IPS-NIHi11 (cell line): ENCODE measurements around the gene DDX51.
"Not testable (repeated sequence)": the region's sequence is repeated elsewhere in the genome, so short reads cannot be mapped to it uniquely, and the experiment has no call there.

ENCODE experiments used
- DNase-seq: peaks from one replicate; pipeline ENCODE4 v3.0.0; 2012; ENCODE audit warnings: mixed read lengths, low spot score

The DDX51 gene

DNA sequence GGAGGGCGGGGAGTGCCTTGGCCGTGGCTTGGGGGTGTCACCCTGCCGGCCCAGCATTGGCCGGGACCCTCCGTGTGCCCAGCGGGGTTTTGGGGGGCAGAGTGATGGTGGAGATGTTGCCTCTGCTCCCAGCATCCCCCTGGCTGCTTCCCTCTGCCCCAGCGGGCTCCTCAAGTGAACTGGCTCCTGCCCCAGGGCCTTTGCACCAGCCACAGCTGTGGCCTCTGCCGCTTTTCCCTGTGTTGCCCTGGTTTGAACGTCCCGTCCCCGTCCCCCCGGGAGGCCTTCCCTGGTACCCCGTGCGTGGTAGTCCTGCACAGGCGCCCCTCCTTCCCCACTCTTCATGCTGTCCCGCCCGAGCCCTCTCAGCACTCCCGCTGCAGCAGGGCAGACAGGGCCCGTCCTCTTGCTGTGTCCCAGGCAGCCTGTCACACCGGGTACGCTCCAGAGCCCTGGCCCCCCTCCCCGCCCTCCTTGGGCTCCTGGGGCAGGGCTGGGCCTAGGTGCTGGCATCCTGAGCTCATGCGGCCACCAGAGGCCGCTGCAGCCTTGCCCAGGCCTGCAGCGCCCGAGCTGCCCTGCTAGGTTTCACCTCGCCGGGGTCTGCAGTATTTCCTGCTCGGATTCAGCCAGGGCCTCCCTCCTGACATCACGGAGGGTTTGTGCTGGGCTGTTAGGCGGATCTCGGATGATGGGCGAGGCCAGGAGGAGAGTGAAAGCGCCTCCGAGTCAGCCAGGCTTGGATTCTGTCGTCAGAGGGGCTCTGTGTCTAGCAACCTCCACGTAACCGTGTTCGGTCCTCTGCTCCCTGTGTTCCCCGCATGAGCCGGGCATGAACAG, 9.6 kb upstream of the DDX51 start:
- DNase-seq, result peak; percentile 98

DNA sequence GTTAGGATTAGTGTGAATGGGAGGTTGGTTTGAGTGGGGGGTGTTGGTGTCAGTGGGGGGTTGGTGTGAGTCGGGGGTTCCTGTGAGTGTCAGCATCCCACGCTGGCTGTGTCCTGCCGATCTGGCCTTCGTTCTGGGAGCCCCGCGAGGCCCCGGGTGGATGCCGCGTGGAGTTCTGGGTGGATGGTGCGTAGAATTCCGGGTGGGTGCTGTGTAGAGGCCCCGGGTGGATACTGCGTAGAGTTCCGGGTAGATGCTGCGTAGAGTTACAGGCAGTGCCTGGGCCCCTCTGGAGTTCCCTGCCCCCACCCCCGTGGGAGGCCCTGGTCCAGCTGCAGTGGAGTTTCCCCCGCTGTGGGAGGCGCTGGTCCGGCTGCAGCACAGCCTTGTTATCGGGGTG, 8.8 kb upstream of the DDX51 start:
- no peak for DNase-seq

DNA sequence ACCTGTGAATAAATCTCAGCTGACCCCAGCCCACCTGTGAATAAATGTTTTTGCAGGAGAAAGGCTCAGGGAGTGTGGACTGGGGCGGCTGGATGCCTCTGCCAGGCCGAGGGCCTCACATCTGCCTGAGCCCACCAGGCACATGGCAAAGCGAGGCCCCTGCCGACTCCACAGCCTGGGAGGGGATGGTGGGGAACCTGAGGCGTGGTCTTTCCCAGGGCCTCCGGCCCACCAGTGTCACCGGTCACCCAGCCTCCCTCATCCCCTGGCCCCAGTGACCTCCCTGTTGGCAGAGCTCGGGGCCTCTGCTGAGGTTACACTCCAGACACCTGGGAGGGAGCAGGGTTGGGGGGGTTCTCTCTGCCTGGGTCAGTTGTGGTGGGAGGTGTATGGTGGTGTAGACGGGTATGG, 8.3 kb upstream of the DDX51 start:
- DNase-seq, result no peak

DNA sequence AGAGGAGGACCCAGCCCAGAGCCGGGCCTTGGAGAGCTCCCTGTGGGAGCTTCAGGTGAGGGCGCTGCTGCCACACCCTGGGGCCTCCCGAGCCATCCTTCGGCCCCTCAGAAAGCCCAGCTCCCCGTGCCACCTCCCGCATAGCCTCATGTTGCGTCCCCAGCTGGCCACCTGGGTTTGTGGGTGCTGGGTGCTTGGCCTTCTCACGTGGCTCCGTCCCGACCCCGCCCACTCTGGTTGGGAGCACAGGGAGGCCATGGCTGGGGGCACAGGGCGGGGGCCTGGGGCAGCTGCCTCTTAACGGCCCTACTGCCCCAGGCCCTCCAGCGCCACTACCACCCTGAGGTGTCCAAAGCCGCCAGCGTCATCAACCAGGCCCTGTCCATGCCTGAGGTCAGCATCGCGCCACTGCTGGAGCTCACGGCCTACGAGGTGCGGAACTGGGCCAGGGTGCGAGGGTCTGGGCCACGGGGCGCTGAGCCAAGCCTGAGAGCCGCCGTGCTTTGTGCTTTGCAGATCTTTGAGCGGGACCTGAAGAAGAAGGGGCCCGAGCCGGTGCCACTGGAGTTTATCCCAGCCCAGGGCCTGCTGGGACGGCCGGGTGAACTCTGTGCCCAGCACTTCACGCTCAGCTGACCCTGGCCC, 7.8 kb upstream of the DDX51 start:
- no peak for DNase-seq

DNA sequence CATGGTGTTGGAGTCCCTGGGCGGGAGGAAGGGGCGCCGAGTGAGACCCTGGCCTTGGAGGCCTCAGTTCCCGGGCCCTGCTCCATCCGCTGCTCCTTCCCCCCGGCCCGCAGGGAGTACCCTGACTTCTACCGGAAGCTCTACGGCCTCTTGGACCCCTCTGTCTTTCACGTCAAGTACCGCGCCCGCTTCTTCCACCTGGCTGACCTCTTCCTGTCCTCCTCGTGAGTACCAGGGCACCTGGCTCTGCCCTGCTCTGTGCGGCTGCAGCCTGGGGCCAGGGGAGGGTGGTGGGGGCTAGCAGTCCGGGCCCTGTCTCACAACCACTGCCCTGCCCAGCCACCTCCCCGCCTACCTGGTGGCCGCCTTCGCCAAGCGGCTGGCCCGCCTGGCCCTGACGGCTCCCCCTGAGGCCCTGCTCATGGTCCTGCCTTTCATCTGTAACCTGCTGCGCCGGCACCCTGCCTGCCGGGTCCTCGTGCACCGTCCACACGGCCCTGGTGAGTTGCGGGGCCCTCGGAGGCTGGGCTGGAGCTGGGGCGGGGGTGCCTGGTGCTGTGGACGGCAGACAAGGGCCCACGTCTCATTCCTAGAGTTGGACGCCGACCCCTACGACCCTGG, 7.1 kb upstream of the DDX51 start:
- DNase-seq, result no peak

DNA sequence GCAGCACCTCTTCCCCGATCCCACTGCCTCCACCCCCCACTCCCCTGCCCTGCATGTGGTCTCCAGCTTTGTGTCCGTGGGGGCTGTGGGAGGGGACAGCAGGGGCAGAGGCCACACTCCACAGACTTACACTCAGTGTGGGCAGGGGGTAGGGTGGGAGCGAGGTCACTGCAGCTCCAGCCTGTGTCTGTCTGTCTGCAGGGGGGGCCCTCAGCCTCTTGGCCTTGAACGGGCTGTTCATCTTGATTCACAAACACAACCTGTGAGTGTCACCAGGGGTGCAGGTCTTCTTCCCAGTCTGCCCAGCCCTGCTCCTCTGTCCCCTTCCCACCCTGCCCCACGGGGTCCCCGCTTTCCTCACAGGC, 6.6 kb upstream of the DDX51 start:
- no peak for DNase-seq

DNA sequence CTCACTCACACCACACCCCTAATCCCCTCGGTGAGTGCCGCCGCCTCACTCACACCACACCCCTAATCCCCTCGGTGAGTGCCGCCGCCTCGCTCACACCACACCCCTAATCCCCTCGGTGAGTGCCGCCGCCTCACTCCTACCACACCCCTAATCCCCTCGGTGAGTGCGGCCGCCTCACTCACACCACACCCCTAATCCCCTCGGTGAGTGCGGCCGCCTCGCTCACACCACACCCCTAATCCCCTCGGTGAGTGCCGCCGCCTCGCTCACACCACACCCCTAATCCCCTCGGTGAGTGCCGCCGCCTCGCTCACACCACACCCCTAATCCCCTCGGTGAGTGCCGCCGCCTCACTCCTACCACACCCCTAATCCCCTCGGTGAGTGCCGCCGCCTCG, 5.4 kb upstream of the DDX51 start:
- not testable (repeated sequence) for DNase-seq

DNA sequence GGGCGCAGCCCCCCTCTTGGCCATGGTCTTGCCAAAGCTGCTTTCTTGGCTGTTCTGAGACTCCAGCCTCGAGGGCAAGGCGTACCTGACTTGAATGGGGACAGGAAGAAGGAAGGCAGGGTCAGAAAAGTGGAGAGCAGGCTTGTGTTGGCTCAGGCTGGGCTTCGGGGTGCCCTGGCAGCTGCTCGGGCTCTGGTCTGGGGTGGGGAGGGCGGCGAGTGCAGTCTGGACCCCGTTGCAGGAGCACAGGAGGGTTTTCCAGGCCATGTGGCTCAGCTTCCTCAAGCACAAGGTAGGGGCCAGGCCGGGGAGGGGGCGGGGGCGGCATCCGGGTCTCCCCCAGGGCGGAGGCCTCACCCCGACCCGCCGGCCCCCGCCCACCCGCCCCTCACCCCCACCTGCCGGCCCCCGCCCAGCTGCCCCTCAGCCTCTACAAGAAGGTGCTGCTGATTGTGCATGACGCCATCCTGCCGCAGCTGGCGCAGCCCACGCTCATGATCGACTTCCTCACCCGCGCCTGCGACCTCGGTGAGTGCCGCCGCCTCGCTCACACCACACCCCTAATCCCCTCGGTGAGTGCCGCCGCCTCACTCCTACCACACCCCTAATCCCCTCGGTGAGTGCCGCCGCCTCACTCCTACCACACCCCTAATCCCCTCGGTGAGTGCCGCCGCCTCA, 4.4 kb upstream of the DDX51 start:
- DNase-seq, result no peak

DNA sequence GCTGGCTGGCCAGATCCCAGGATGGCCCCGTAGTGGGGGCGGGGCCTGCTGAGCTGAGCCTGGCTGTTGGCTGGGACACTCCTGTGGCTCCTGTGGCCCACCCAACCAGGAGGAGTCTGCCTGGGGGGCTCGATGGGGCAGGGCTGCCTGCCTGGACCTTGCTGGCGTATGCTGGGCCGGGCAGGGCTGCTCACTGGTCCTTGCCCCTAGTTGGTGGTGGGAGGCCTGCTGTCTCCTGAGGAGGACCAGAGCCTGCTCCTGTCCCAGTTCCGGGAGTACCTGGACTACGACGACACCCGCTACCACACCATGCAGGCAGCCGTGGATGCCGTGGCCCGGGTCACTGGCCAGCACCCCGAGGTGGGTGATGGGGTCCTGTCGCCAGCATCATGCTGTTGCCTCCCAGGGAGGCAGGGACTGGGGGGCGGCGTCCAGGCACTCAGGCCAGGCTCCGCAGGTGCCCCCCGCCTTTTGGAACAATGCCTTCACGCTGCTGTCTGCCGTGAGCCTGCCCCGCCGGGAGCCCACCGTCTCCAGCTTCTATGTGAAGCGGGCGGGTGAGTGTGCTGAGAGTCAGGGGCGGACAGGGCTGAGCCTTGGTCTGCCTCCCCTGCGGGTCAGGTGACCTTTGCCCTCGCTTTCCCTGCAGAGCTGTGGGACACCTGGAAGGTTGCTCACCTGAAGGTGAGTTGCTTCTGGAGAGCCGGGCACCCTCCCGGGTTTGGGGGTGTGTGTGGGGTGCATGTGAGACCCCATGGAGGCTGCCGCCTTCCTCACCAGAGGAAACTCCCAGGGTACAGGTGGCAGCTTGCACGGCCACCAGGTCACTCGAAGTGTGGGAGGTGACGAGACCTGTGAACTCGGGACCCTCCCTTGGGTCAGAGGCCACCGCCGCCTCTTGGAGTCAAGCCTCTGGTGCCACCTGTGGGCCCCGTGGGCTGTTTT, 3.6 kb upstream of the DDX51 start:
- no peak for DNase-seq

DNA sequence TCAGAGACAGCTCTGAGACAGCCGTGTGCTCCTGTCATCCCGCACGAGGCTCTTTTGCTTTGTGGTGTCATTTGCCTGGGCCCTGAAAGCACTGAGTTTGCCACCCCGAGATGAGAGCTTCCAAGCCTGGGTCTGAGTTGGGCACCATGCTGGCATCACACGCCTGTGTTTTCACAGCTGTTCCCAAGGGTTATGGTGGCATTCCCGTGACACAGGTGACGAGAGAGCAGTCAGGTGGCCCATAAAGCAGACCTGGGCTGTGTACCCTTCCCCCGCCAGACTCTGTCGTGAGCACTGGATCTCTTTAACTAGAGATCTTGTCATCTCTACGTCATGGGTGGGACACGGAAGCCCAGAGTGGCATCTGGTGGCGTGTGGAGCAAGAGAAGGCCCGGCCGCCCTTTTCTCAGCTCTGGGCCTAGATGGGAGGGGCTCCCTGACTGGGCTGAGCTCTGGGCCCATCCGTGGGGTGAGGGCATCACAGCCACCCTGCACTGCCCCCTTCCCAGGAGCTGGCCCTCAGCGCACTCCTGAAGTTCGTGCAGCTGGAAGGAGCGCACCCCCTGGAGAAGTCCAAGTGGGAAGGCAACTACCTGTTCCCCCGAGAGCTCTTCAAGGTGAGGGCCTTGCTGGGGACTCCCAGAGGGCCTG, 2.8 kb upstream of the DDX51 start:
- DNase-seq, result no peak

DNA sequence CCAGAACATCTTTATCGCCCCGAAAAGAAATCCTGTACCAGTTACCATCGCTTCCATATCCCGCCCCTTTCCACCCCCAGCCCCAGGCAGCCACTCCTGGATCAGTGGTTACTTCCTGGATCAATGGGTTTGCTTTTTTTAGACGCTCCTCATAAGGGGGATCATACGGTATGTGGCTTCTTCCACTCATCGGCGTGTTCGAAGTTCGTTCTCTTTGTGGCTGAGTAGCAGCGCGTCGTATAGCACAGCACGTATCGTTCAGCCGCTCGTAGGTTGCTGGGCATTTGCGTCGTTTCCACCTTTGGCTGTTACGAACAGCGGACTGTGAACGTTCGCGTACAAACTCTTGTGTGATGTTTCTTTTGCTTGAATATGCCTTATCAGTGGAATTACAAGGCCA, 2.0 kb upstream of the DDX51 start:
- no peak for DNase-seq

DNA sequence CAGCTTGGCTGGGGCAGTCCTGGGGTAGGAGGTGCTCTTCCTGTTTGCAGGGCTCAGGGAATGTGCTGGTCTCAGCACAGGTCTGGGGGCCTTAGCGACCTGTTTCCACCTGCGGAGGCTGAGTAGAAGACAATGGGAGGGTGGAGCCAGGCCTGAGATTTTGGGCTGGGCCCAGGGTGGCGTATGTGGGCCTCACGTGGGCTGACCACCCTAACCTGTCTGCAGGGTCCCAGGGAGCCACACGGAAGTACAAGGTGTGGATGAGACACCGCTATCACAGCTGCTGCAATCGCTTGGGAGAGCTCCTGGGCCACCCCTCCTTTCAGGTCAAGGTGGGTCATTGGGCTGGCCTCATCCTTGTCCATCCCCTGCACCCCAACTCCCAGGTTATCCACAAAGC, 1.2 kb upstream of the DDX51 start:
- DNase-seq, result no peak

DNA sequence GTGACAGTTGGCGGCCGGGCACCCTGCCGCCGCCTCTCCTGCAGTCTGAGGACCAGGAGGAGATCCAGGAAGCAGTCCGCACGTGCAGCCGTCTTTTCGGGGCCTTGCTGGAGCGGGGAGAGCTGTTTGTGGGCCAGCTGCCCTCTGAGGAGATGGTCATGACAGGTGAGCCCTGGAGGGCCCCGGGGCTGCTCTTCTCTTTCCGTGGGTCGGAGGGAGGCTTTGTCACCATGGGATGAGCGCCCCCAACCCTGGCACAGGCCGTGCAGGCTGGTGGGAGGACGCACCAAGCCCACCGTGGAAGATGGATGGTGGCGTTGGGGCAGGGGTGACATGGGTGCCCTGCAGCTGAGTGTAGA, 670 bp upstream of the DDX51 start:
- DNase-seq, result no peak

DNA sequence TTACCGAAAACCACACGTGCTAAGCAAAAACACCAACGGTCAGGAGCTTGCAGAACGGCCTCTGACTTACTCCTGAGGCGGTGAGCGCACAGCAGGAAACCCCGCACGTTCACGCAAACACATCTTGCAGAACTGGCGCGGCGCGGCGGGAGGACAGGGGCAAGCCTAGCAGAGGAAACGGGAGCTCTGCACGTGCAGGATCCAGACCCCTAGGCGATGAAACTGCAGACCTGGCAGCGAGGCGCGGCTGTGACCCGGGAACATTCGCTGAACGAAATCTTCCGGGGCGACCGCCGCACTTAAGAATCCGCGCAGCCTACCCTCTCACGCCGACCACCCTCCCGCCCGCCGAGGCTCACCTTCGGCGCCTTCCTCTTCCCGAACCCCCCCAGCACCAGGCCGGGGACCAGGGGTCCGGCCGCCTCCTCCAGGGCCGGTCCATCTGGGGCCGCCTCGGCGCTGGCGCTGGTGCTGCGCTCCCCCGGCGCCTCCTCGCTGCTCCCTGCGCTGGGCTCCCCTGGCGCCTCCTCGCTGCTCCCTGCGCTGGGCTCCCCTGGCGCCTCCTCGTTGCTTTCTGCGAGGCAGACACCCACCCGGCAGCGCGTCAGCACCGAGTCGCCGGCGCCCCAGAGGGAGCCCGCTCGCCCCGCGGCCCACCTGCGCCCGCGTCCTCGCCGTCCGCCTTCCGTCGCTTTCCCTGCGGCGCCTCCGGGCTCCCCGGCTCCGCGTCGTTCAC, 615 bp downstream of the DDX51 start:
- peak; percentile 49 for DNase-seq

DNA sequence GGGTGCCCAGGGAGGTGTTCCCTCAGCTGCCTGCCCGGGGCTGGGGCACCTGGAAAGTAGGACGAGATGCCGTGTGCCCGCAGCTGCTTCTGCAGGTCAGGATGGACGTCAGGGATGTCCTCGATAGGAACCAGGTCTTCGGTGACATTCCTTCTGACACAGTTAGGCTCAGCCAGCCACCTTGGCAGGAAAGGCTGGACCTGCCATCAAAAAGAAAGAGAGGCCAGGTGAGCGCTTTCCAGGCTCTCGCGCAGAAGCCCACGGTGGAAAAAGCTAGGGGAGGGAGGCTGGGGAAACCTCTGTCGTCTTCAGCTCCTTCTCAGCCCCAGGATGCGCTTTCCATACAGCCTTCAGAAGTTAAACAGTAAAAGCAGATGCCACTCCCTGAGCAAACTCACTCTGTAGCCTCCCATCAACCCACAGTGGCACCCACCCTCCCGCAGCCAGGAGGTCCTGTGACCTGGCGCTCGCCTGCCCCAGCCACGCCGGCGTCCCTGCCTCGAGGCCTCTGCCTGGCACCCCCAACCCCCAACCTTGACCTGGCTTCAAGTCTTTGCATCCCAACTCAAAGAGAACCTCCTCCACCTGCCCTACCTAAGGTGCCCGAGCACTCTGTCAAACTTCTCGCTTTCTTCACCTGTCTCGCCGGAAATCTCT, 1.3 kb downstream of the DDX51 start:
- no peak for DNase-seq

DNA sequence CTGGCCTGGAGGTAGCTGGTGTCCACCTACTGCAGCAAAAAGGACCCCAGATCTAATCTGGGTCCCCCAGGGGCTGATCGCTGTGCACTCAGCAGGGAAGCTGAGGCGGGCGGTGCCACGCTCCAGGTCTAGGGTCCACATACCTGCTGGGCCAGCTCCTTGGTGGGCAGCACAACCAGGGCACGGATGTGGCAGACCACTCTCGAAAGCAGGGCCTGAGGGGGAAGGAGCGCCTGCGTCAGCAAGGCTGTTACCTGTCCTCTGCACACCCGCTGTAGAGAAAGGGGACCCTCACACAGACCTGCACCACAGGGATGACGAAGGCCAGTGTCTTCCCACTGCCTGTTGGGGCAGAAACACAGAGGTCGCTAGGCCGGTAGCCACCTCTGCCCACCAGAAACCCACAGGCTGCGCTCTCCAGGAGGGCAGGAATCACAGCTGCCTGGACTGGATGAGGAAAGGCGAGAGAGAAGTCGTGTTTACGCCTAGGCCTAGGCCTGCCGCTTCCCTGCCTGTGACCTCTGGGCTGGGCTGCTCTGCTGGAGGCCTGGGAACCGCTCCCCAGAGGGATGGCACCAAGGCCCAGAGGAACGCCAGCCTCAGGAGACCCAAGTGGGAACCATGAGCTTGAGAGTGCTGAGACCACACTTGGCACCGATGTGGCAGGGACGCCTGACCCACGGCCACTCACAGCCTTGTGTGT, 2.0 kb downstream of the DDX51 start:
- no peak for DNase-seq

DNA sequence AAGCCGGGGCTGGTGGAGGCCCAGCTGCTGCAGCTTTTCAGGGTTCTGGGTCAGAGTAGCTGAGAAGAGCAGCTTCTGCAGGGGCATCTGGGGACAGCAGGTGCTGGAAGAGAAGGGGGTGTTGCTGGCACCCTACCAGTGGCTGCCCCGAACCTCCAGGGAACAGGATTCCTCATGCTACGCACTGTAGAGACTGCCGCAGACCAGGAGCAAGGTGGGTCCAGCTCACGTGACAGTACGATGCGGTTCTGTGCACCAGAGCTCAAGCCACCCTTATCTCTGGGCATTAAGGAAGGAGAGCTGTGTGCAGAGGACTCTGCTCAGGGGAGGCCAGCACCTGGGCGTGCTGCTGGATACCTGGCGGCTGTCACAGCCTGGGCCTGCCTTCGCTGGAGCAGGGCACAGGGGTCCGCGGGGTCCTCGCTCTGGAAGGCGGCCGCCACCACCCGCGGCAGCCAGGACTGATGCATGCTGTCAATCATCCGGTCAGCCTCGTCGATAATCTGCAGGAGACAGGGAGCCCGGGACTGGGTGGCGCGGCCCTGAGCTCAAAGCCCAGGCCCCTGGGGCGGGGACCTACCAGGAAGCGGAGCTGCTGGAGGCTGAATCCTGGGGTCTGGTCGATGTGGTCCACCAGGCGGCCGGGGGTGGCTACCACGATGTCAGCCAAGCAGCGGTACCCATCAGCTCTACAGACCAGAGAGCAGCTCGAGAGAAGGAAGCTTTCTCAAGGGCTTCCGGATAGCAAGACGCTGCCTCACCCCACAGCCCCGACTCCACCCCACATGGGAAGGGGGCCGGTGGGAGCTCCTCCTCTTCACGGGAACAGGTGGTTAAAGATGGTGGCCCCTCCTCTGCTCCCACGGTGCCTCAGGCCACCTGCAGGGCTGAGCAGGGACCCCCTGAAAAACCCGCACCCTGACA, 2.9 kb downstream of the DDX51 start:
- no peak for DNase-seq

DNA sequence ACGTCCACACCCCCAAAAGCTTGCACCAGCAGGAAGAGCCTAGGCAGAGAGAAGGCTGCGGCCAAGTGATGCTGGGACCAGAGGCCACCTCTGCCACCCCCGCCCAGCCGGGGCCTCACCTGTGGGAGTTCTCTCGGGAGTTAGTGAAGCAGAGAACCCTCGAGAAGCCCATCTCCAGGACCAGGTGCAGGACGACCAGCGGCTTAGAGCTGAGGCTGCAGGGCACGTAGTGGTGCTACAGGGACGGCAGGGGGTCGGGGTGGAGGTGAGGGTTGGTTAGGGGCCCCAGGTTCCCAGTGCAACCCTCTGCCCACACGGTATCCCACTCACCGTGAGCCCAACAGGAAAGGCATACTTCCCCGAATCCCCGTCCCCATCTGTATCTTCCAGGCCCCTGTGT, 3.6 kb downstream of the DDX51 start:
- no peak for DNase-seq
